Mucosa of rectum (tissue), 2 donors: ENCODE data around the gene TCEANC.

Source experiments
- H3K27ac ChIP-seq, 2 donors: one replicate each; pipeline ENCODE4 v1.7.0; 2013; ENCODE audit warnings: inconsistent platforms in 2 of 2, low read depth in 2 of 2, low read length in 2 of 2
- H3K27me3 ChIP-seq, 2 donors: one replicate each; pipeline ENCODE4 v1.7.0; 2013; ENCODE audit warnings: low read length in 2 of 2; ENCODE audit not compliant: control insufficient read depth in 2 of 2, insufficient read depth in 2 of 2
- H3K36me3 ChIP-seq, 2 donors: one replicate each; pipeline ENCODE4 v1.7.0; 2013; ENCODE audit warnings: low read length in 2 of 2; ENCODE audit not compliant: control insufficient read depth in 2 of 2, insufficient read depth in 2 of 2
- H3K4me1 ChIP-seq, 2 donors: one replicate each; pipeline ENCODE4 v1.7.0; 2013; ENCODE audit warnings: low read length in 2 of 2, mild to moderate bottlenecking in 1 of 2; ENCODE audit not compliant: control insufficient read depth in 2 of 2, insufficient read depth in 2 of 2
- H3K4me3 ChIP-seq, 2 donors: one replicate each; pipeline ENCODE4 v1.7.0; 2013; ENCODE audit warnings: low read length in 2 of 2
- H3K9ac ChIP-seq, 2 donors: one replicate each; pipeline ENCODE4 v1.7.0; 2013; ENCODE audit warnings: low read length in 2 of 2, low read depth in 1 of 2, mild to moderate bottlenecking in 1 of 2
- H3K9me3 ChIP-seq, 2 donors: one replicate each; pipeline ENCODE4 v1.7.0; 2013; ENCODE audit warnings: low read length in 2 of 2; ENCODE audit not compliant: control insufficient read depth in 2 of 2
- donor health status: healthy.
- donor health status: Normal muscosa, but diverticular disease.

Gene TCEANC

DNA sequence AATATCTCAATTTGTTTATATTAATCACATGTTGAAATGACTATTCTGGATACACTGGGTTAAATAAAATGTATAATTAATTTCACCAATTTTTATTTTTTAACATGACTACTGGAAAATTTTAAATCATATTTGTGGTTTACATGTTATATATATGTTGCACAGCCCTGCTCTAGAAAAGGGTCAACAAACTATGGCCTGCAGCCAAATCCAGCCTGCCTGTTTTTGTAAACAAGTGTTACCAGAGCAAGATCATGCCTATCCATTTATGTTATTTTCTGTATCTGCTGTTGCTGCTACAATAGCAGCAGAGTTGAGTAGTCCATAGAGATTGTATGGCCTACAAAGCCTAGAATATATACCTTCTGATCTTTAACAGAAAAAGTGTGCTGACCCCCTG is 1.2 kb downstream of the TCEANC start:
- Histone ChIP-seq H3K27me3 (no peaks in the 10 kb centered on the region), H3K9ac (peak overlapping the region in 1 of 2 donors; percentile 81), H3K4me1 (peaks cover 0 to 8% of the 10 kb centered on the region in 2 donors), H3K27ac (no peak overlapping the region), H3K9me3 (no peaks in the 10 kb centered on the region), H3K36me3 (peaks cover 0 to 3% of the 10 kb centered on the region in 2 donors), H3K4me3 (peak overlapping the region in 1 of 2 donors; percentile 87)

DNA sequence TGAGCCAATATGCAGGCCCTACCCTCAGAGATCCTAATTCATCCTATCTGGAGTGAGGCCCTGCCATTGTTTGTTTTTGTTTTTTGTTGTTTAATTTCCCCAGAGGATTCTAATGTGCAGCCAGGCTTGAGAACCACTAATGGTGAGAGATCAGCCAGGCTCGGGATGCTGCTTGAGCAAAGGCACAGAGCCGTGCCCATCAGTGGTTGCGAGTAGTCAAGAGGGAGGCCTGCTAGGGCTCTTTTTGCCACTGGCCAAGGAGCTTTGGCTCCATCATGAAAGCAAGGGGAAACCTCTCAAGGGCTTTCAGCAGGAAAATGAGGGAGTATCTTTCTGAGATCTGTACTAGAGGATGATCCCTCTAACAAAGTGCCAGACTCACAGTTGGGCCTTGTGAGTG is 2.7 kb downstream of the TCEANC start:
- peaks cover 0 to 3% of the 10 kb centered on the region in 2 donors for H3K36me3 ChIP-seq

DNA sequence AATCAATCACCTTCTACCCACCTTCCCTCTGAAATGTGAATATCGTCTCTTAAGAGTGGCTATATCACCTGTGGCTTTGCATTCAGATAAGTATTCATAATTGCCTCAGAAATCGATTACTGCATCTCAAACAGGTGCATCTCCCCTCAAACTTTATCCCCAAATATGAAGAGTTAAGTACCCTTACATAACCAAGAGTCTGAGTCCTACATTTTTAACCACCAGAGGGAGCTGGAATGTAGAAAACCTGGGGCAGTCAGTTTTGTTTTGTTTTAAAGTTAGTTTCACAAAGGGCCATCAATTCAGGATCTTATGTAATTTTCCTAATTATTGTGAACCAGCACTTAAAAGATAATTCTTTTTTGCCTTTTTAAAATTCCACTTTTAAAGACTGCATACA is 5.7 kb downstream of the TCEANC start:
- no peak overlapping the region for H3K27ac ChIP-seq
- peaks cover 0 to 3% of the 10 kb centered on the region in 2 donors for H3K36me3 ChIP-seq
- peaks cover 0 to 10% of the 10 kb centered on the region in 2 donors for H3K27me3 ChIP-seq
- peaks cover 6% of the 10 kb centered on the region in 2 donors for H3K4me1 ChIP-seq
- no peak overlapping the region for H3K9ac ChIP-seq
- no peaks in the 10 kb centered on the region for H3K9me3 ChIP-seq
- no peak overlapping the region for H3K4me3 ChIP-seq

More for the DNA sequence above, 2.7 kb downstream of the TCEANC start:
- no peak overlapping the region for H3K9ac ChIP-seq
- H3K4me1 ChIP-seq: peaks cover 0 to 8% of the 10 kb centered on the region in 2 donors
- H3K9me3 ChIP-seq: no peaks in the 10 kb centered on the region
- H3K27me3 ChIP-seq: peaks cover 0 to 3% of the 10 kb centered on the region in 2 donors
- no peak overlapping the region for H3K27ac ChIP-seq
- H3K4me3 ChIP-seq: no peak overlapping the region

DNA sequence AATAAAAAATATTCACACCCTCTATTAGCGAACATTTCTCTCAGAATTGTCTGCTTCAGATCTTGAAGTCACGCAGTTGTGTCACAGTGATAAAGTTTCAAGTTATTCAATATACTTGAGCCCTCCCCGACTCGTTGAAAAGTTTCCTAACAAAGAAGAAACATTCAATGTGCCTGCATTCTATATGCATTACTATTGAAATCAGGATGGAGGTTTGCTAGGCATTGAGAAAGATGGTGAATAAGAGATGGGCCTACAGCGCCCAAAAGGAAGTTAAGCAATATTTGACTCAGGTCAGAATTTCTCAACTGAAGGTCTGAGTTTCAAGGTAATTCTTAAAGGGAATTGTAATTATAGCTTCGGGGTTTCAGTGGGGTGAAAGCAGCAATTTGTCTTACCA is 6.1 kb downstream of the TCEANC start:
- Histone ChIP-seq H3K4me3 (no peak overlapping the region), H3K27ac (no peak overlapping the region), H3K9ac (no peak overlapping the region), H3K4me1 (peaks cover 4 to 6% of the 10 kb centered on the region in 2 donors), H3K36me3 (peaks cover 0 to 3% of the 10 kb centered on the region in 2 donors), H3K27me3 (peaks cover 0 to 10% of the 10 kb centered on the region in 2 donors), H3K9me3 (no peaks in the 10 kb centered on the region)

- Histone ChIP-seq H3K36me3 (no peaks in the 10 kb centered on the region), H3K27me3 (peaks cover 0 to 16% of the 10 kb centered on the region in 2 donors), H3K27ac (peak overlapping the region; percentile 56 to 64), H3K4me3 (peak overlapping the region in 1 of 2 donors; percentile 39), H3K9ac (no peak overlapping the region), H3K9me3 (no peaks in the 10 kb centered on the region), H3K4me1 (peaks cover 4 to 6% of the 10 kb centered on the region in 2 donors)
These were observed 8.9 kb downstream of the TCEANC start for GRCh38 chrX:13661735-13662288.

- Histone ChIP-seq H3K27ac (peak overlapping the region; percentile 56 to 64), H3K4me3 (peak overlapping the region in 1 of 2 donors; percentile 39), H3K9ac (no peak overlapping the region), H3K9me3 (no peaks in the 10 kb centered on the region), H3K36me3 (no peaks in the 10 kb centered on the region), H3K27me3 (peaks cover 0 to 17% of the 10 kb centered on the region in 2 donors), H3K4me1 (peaks cover 4 to 6% of the 10 kb centered on the region in 2 donors)
These were observed 9.4 kb downstream of the TCEANC start for GRCh38 chrX:13662355-13662791.

DNA sequence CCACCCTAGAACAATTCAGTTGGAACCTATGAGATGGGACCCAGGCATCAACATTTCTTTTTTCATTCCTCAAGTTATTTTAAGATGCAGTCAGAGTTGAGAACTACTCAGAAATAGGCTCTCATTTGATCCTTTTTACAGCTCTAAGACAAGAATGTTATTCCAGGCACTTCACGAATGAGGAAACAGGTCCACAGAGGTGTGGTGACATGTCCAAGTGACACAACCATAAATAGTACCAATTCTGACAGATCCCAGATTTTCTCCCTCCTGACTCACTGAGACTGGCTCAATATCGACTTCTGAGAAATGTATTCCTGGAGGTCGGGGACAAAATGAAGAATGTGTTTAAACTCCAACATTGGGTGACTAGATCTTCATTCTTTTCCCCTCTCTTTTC is 11.1 kb downstream of the TCEANC start:
- Histone ChIP-seq H3K9ac (no peak overlapping the region), H3K4me1 (peaks cover 4 to 6% of the 10 kb centered on the region in 2 donors), H3K27ac (peak overlapping the region in 1 of 2 donors; percentile 9), H3K27me3 (peaks cover 0 to 24% of the 10 kb centered on the region in 2 donors), H3K36me3 (no peaks in the 10 kb centered on the region), H3K9me3 (no peaks in the 10 kb centered on the region), H3K4me3 (no peak overlapping the region)

- H3K27me3 ChIP-seq: peaks cover 0 to 30% of the 10 kb centered on the region in 2 donors
- peaks cover 6 to 8% of the 10 kb centered on the region in 2 donors for H3K4me1 ChIP-seq
- H3K4me3 ChIP-seq: no peak overlapping the region
- no peak overlapping the region for H3K27ac ChIP-seq
- no peaks in the 10 kb centered on the region for H3K9me3 ChIP-seq
- no peaks in the 10 kb centered on the region for H3K36me3 ChIP-seq
- H3K9ac ChIP-seq: no peak overlapping the region
These were observed 13.9 kb downstream of the TCEANC start for GRCh38 chrX:13666836-13667235.

DNA sequence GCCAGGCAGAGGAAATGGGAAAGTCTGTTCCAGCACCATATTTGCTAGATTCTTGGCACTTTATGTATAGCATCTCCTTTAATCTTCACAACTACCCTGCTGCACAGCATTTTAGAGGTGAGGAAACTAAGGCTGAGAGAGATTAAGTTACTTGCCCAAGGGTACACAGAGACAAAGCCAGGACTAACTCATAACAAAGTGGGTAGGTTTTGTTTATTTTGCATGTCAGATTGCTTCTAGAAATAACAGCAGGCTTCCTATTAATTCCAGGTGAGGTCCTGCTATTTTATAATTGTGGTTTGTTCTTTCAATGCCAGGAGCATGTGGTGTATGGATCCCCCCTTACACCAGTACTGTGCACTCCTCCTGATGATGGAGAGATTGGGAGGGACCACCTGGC is 15.0 kb downstream of the TCEANC start:
- H3K9ac ChIP-seq: no peak overlapping the region
- no peak overlapping the region for H3K4me3 ChIP-seq
- H3K27ac ChIP-seq: no peak overlapping the region
- H3K4me1 ChIP-seq: peaks cover 2 to 4% of the 10 kb centered on the region in 2 donors
- H3K36me3 ChIP-seq: no peaks in the 10 kb centered on the region
- H3K9me3 ChIP-seq: no peaks in the 10 kb centered on the region
- H3K27me3 ChIP-seq: peaks cover 0 to 22% of the 10 kb centered on the region in 2 donors

GRCh38 chrX:13669246-13669737 is 16.4 kb downstream of the TCEANC start:
- Histone ChIP-seq H3K27me3 (peaks cover 0 to 22% of the 10 kb centered on the region in 2 donors), H3K9ac (peak overlapping the region; percentile 5 to 48), H3K4me1 (peaks cover 2 to 4% of the 10 kb centered on the region in 2 donors), H3K36me3 (no peaks in the 10 kb centered on the region), H3K27ac (peak overlapping the region; percentile 74 to 81), H3K9me3 (no peaks in the 10 kb centered on the region), H3K4me3 (peak overlapping the region; percentile 36 to 44)
